Testis (tissue), 3 donors: ENCODE results near the gene SMOC1. TPM values are rescaled to one million over a fixed set of nuclear protein-coding genes. Genes with fewer than 3 reads are reported as not detected.

Source experiments
- DNase-seq: peaks from one replicate; pipeline ENCODE4 v3.0.0-alpha.2; 2019
- H3K27ac ChIP-seq, 2 donors: fragments of 200-600 bp; sonication (generic); one replicate each; pipeline ENCODE4 v1.5.1; 2019
- H3K27me3 ChIP-seq: fragments of 200-600 bp; sonication (generic); one replicate; pipeline ENCODE4 v1.5.1; 2019
- H3K36me3 ChIP-seq: fragments of 200-600 bp; sonication (generic); one replicate; pipeline ENCODE4 v1.5.1; 2017; ENCODE audit warnings: low read depth; ENCODE audit errors: missing control alignments
- H3K4me1 ChIP-seq: fragments of 200-600 bp; sonication (generic); one replicate; pipeline ENCODE4 v1.5.1; 2019
- H3K4me3 ChIP-seq, 2 donors: fragments of 200-600 bp; sonication (generic); one replicate each; pipeline ENCODE4 v1.5.1; 2017 to 2019
- H3K9me3 ChIP-seq: fragments of 200-600 bp; sonication (generic); one replicate; pipeline ENCODE4 v1.5.1; 2017
- POLR2A ChIP-seq: fragments of 450-650 bp; IDR thresholded peaks from one replicate; pipeline ENCODE4 v1.6.1; 2017; ENCODE audit warnings: antibody characterized with exemption, mild to moderate bottlenecking, moderate library complexity
- WGBS, 2 donors: methylation state at CpG; one replicate each; pipeline ENCODE4 v1.1.5; 2018; 5-methylcytosine and 5-hydroxymethylcytosine counted together
- intact Hi-C: fragments of 100-400 bp; cut with DNase I; formaldehyde crosslinking; loops from one replicate; pipeline ENCODE4 v1.15.1; 2023; ENCODE audit warnings: low total_unique reads
- polyA plus RNA-seq: library from polyadenylated mRNA; stranded (reverse); fragments of 350-450 nt; fragmentation: Illumina TruSeq; extraction: RNeasy Lipid Tissue Mini Kit (QIAGEN cat#74804); gene quantifications from one replicate; pipeline ENCODE4 v1.2.3, GENCODE V29; 2014; ENCODE audit warnings: low read depth, low replicate concordance; ENCODE audit not compliant: insufficient read depth
- total RNA-seq, 2 donors: library from RNA; depleted of rRNA; stranded (reverse); fragments of >200 nt; gene quantifications; one replicate each; pipeline ENCODE4 v1.2.3, GENCODE V29; 2016
- TF ChIP-seq, protein P1 (sequence below), 3 experiments: fragments of 450-650 bp in 2 of 3; fragments of 200-600 bp in 1 of 3; sonication (generic) in 1 of 3; IDR thresholded peaks; one replicate each; pipeline ENCODE4 v1.5.1; 2016 to 2019; ENCODE audit warnings: antibody characterized with exemption in 3 of 3, mild to moderate bottlenecking in 2 of 3, moderate library complexity in 1 of 3

SMOC1 gene
- total and polyA plus RNA-seq, 3 donors from 2014 or later = 88.2 to 248 (median 143) TPM

DNA sequence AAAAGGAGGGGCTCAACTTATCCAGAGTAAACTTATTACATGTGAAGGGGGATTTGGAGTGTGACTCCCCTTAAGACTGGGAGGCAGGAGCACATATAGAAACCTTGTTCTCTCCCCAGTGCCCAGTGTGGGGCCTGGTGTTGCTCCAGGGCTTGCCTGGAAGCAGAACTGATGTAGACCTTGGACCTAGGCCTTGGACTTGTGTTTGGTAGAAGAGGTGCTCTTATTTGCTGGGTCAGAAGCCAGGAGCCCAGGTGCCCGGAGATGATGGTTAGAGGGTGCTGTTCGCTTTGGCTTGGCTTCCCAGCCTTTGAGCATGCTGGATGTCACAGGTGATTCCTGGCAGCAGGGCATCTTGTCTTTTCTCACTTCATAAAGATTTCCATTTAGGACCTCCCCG is 110.4 kb downstream of the SMOC1 start:
- Histone ChIP-seq H3K9me3 (no peaks in the 10 kb centered on the region), H3K27ac (peak overlapping the region; percentile 33 to 66), H3K4me3 (no peak overlapping the region), H3K4me1 (peaks cover 40% of the 10 kb centered on the region), H3K27me3 (no peaks in the 10 kb centered on the region), H3K36me3 (no peaks in the 10 kb centered on the region)
- TF ChIP-seq POLR2A = no peak
- TF ChIP-seq, protein P1, sequence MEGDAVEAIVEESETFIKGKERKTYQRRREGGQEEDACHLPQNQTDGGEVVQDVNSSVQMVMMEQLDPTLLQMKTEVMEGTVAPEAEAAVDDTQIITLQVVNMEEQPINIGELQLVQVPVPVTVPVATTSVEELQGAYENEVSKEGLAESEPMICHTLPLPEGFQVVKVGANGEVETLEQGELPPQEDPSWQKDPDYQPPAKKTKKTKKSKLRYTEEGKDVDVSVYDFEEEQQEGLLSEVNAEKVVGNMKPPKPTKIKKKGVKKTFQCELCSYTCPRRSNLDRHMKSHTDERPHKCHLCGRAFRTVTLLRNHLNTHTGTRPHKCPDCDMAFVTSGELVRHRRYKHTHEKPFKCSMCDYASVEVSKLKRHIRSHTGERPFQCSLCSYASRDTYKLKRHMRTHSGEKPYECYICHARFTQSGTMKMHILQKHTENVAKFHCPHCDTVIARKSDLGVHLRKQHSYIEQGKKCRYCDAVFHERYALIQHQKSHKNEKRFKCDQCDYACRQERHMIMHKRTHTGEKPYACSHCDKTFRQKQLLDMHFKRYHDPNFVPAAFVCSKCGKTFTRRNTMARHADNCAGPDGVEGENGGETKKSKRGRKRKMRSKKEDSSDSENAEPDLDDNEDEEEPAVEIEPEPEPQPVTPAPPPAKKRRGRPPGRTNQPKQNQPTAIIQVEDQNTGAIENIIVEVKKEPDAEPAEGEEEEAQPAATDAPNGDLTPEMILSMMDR (IDR thresholded peaks at IDR 0.05) = no peak
- DNase-seq = no peak
- intact Hi-C loops = no loop called here
- 64 to 82% methylated on average over 3 of the region's 3 CpGs for WGBS, 2 donors

GRCh38 chr14:69990323-69990722 is 111.1 kb downstream of the SMOC1 start:
- H3K4me1 ChIP-seq = peaks cover 40% of the 10 kb centered on the region
- H3K4me3 ChIP-seq = no peak overlapping the region
- no peaks in the 10 kb centered on the region for H3K9me3 ChIP-seq
- TF ChIP-seq POLR2A = no peak
- TF ChIP-seq, protein P1 (IDR thresholded peaks at IDR 0.05) = no peak
- no peaks in the 10 kb centered on the region for H3K27me3 ChIP-seq
- peak overlapping the region in 1 of 2 donors; percentile 66 for H3K27ac ChIP-seq
- DNase-seq = no peak
- no peaks in the 10 kb centered on the region for H3K36me3 ChIP-seq
- intact Hi-C loops = no loop called here

GRCh38 chr14:69991422-69991821 is 112.2 kb downstream of the SMOC1 start:
- Histone ChIP-seq H3K9me3 (no peaks in the 10 kb centered on the region), H3K4me3 (no peak overlapping the region), H3K27me3 (no peaks in the 10 kb centered on the region), H3K4me1 (peaks cover 40% of the 10 kb centered on the region), H3K36me3 (no peaks in the 10 kb centered on the region), H3K27ac (peak overlapping the region in 1 of 2 donors; percentile 62)
- TF ChIP-seq POLR2A = no peak
- TF ChIP-seq, protein P1 (IDR thresholded peaks at IDR 0.05) = no peak
- no peak for DNase-seq
- intact Hi-C loops = no loop called here

DNA sequence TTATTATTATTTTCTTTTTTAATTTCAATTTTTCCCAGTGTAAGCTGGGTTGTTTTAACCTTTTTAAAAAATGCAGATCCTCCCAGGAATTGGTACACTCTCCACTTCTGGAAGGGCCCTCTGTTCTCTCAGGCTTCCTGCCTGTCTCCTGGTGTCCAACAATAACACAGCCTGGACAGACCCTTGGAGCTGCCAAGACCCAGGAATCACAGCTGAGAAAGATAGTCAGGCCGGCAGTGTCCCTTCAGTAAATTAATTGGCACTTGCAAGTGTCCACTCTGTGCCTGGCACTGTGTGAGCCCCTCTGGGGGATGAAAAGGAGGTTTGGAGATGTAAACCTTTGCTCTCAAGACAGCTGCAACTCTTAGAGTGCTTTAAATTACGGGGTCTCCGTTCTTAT is 113.3 kb downstream of the SMOC1 start:
- peak; percentile 52 for DNase-seq
- WGBS, 2 donors = 49 to 56% methylated on average over 3 of the region's 3 CpGs

DNA sequence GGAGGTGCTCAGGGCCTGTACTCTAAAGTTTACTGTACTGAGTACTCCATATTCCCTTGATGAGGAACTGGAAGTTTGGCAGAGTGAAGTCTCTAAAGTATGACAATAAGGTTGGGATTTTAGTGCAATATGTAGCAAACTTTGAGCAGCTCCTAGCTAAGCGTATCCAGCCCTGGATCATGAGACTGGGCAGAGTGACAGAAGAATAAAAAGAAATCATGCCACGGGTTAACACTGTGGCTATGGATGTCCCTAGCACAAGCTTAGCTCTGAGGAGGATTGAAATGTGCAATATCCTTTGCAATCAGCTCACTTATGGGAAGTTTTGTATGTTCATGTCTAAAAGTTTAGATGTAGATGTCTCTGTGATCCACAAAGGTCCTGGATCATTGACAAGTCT is 114.1 kb downstream of the SMOC1 start:
- H3K9me3 ChIP-seq = no peaks in the 10 kb centered on the region
- TF ChIP-seq POLR2A = no peak
- TF ChIP-seq, protein P1 (IDR thresholded peaks at IDR 0.05) = no peak
- intact Hi-C loops = no loop called here
- peak overlapping the region; percentile 12 to 59 for H3K27ac ChIP-seq
- 37 to 58% methylated on average over 2 of the region's 2 CpGs for WGBS, 2 donors
- H3K4me3 ChIP-seq = no peak overlapping the region
- no peaks in the 10 kb centered on the region for H3K36me3 ChIP-seq
- peaks cover 40% of the 10 kb centered on the region for H3K4me1 ChIP-seq
- H3K27me3 ChIP-seq = no peaks in the 10 kb centered on the region
- peak; percentile 40 for DNase-seq

More for the DNA sequence above, 113.3 kb downstream of the SMOC1 start:
- TF ChIP-seq POLR2A = no peak
- TF ChIP-seq, protein P1 (IDR thresholded peaks at IDR 0.05) = no peak
- H3K27ac ChIP-seq = peak overlapping the region in 1 of 2 donors; percentile 64
- no peaks in the 10 kb centered on the region for H3K9me3 ChIP-seq
- H3K36me3 ChIP-seq = no peaks in the 10 kb centered on the region
- H3K27me3 ChIP-seq = no peaks in the 10 kb centered on the region
- intact Hi-C loops = no loop called here
- H3K4me1 ChIP-seq = peaks cover 40% of the 10 kb centered on the region
- no peak overlapping the region for H3K4me3 ChIP-seq
